ENCODE measurements around the gene SYPL1. TPM values are rescaled to one million over a fixed set of nuclear protein-coding genes. Genes with fewer than 3 reads are reported as not detected.

Gene SYPL1
- total RNA-seq, 2 donors from 2014 or later, result 87.9 to 132 TPM

GRCh38 chr7:106052681-106053080 is 59.4 kb downstream of the SYPL1 start:
- TF ChIP-seq CTCF (IDR thresholded peaks at IDR 0.05) (no peak), POLR2AphosphoS5 (IDR thresholded peaks at IDR 0.05) (no peak), POLR2A (IDR thresholded peaks at IDR 0.05) (no peak)
- Histone ChIP-seq H3K27ac (no peak overlapping the region), H3K4me3 (no peak overlapping the region), H3K27me3 (replicated peaks; ENCODE audit: insufficient read depth) (no peaks in the 10 kb centered on the region), H3K9me3 (no peaks in the 10 kb centered on the region), H3K36me3 (no peaks in the 10 kb centered on the region), H3K4me1 (replicated peaks) (no peaks in the 10 kb centered on the region)
- 92% methylated on average over 2 of the region's 2 CpGs for WGBS
- intact Hi-C loops (cut with DNase I), result no loop called here
- DNase-seq (ENCODE audit: low spot score), result no peak

- DNase-seq (ENCODE audit: low spot score), result no peak
- no peaks in the 10 kb centered on the region for H3K4me1 ChIP-seq (replicated peaks)
- H3K27ac ChIP-seq, result no peak overlapping the region
- H3K4me3 ChIP-seq, result no peak overlapping the region
- TF ChIP-seq POLR2AphosphoS5 (IDR thresholded peaks at IDR 0.05) (peak; percentile 48), CTCF (IDR thresholded peaks at IDR 0.05) (no peak)
- no peaks in the 10 kb centered on the region for H3K9me3 ChIP-seq
- intact Hi-C loops (cut with DNase I), result no loop called here
- no peaks in the 10 kb centered on the region for H3K27me3 ChIP-seq (replicated peaks; ENCODE audit: insufficient read depth)
- no peaks in the 10 kb centered on the region for H3K36me3 ChIP-seq
- WGBS, result 40% methylated on average over 5 of the region's 5 CpGs
These were observed 61.4 kb downstream of the SYPL1 start for GRCh38 chr7:106050746-106051117.

- Histone ChIP-seq H3K27ac (no peak overlapping the region), H3K4me1 (replicated peaks) (no peaks in the 10 kb centered on the region), H3K9me3 (no peaks in the 10 kb centered on the region), H3K4me3 (no peak overlapping the region), H3K27me3 (replicated peaks; ENCODE audit: insufficient read depth) (no peaks in the 10 kb centered on the region), H3K36me3 (no peaks in the 10 kb centered on the region)
- DNase-seq (ENCODE audit: low spot score), result no peak
- 60% methylated on average over 12 of the region's 13 CpGs for WGBS
- intact Hi-C loops (cut with DNase I), result no loop called here
- TF ChIP-seq CTCF (IDR thresholded peaks at IDR 0.05) (no peak), POLR2AphosphoS5 (IDR thresholded peaks at IDR 0.05) (no peak), POLR2A (IDR thresholded peaks at IDR 0.05) (no peak)
These were observed 61.9 kb downstream of the SYPL1 start for GRCh38 chr7:106050002-106050745.

GRCh38 chr7:106049139-106049752 is 62.9 kb downstream of the SYPL1 start:
- H3K36me3 ChIP-seq, result no peaks in the 10 kb centered on the region
- H3K27ac ChIP-seq, result no peak overlapping the region
- no peaks in the 10 kb centered on the region for H3K27me3 ChIP-seq (replicated peaks; ENCODE audit: insufficient read depth)
- TF ChIP-seq POLR2A (IDR thresholded peaks at IDR 0.05), result no peak
- no peak for TF ChIP-seq POLR2AphosphoS5 (IDR thresholded peaks at IDR 0.05)
- TF ChIP-seq CTCF (IDR thresholded peaks at IDR 0.05), result no peak
- 90% methylated on average over 9 of the region's 9 CpGs for WGBS
- no peaks in the 10 kb centered on the region for H3K9me3 ChIP-seq
- DNase-seq (ENCODE audit: low spot score), result no peak
- intact Hi-C loops (cut with DNase I), result no loop called here
- H3K4me3 ChIP-seq, result no peak overlapping the region
- H3K4me1 ChIP-seq (replicated peaks), result no peaks in the 10 kb centered on the region

GRCh38 chr7:106048706-106049020 is 63.4 kb downstream of the SYPL1 start:
- no peak for DNase-seq (ENCODE audit: low spot score)
- Histone ChIP-seq H3K9me3 (no peaks in the 10 kb centered on the region), H3K27ac (no peak overlapping the region), H3K27me3 (replicated peaks; ENCODE audit: insufficient read depth) (no peaks in the 10 kb centered on the region), H3K36me3 (no peaks in the 10 kb centered on the region), H3K4me1 (replicated peaks) (no peaks in the 10 kb centered on the region), H3K4me3 (no peak overlapping the region)
- 93% methylated on average over 2 of the region's 2 CpGs for WGBS
- intact Hi-C loops (cut with DNase I), result no loop called here
- TF ChIP-seq POLR2AphosphoS5 (IDR thresholded peaks at IDR 0.05) (no peak), CTCF (IDR thresholded peaks at IDR 0.05) (no peak), POLR2A (IDR thresholded peaks at IDR 0.05) (no peak)

Measured in prostate gland (tissue), 2 donors.